Measurements from ENCODE around the gene COL5A2. TPM values are rescaled to one million over a fixed set of nuclear protein-coding genes. Genes with fewer than 3 reads are reported as not detected.

The COL5A2 gene
- total RNA-seq, 2 donors from 2014 or later: 99.4 to 135 TPM

DNA sequence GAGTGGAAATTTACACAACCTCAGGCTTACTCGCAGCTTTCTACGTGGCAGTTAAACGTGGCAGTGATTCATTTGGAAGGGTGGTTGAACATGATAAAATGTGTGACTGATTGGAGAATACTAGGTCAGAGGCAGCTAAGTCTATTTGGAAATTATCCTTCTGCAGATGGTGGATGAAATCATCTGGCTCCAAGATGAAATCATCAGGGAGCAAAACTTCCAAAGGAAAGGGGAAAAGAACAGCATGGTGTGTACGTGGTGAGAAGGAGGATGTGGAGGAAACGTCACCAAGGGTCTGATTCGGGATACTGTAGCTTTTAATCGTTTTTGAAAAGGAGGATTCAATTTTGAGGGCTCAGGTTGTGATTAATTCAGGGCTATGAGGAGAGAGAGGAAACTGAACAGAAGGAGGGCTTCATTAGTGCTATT, 157.5 kb downstream of the COL5A2 start:
- Histone ChIP-seq H3K36me3 (no peaks in the 10 kb centered on the region), H3K27me3 (replicated peaks; ENCODE audit: insufficient read depth) (no peaks in the 10 kb centered on the region), H3K4me3 (no peak overlapping the region), H3K27ac (peak overlapping the region; percentile 67), H3K9me3 (no peaks in the 10 kb centered on the region), H3K4me1 (ENCODE audit: control insufficient read depth in 1 of 2, low read depth in 2 of 2) (peaks cover 28 to 41% of the 10 kb centered on the region in 2 donors)
- DNase-seq (ENCODE audit: low spot score) (no peak), ATAC-seq (ENCODE audit: insufficient number of reproducible peaks, low FRiP score, low read depth) (peak; percentile 48)
- TF ChIP-seq, protein P1, sequence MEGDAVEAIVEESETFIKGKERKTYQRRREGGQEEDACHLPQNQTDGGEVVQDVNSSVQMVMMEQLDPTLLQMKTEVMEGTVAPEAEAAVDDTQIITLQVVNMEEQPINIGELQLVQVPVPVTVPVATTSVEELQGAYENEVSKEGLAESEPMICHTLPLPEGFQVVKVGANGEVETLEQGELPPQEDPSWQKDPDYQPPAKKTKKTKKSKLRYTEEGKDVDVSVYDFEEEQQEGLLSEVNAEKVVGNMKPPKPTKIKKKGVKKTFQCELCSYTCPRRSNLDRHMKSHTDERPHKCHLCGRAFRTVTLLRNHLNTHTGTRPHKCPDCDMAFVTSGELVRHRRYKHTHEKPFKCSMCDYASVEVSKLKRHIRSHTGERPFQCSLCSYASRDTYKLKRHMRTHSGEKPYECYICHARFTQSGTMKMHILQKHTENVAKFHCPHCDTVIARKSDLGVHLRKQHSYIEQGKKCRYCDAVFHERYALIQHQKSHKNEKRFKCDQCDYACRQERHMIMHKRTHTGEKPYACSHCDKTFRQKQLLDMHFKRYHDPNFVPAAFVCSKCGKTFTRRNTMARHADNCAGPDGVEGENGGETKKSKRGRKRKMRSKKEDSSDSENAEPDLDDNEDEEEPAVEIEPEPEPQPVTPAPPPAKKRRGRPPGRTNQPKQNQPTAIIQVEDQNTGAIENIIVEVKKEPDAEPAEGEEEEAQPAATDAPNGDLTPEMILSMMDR (IDR thresholded peaks at IDR 0.05): no peak

GRCh38 chr2:189020179-189020578, 159.4 kb downstream of the COL5A2 start:
- DNase-seq (ENCODE audit: low spot score): no peak
- TF ChIP-seq, protein P1 (IDR thresholded peaks at IDR 0.05): no peak
- no peaks in the 10 kb centered on the region for H3K9me3 ChIP-seq
- no peak for ATAC-seq (ENCODE audit: insufficient number of reproducible peaks, low FRiP score, low read depth)
- no peaks in the 10 kb centered on the region for H3K27me3 ChIP-seq (replicated peaks; ENCODE audit: insufficient read depth)
- H3K27ac ChIP-seq: no peak overlapping the region
- H3K36me3 ChIP-seq: no peaks in the 10 kb centered on the region
- H3K4me3 ChIP-seq: no peak overlapping the region
- H3K4me1 ChIP-seq (ENCODE audit: control insufficient read depth in 1 of 2, low read depth in 2 of 2): peaks cover 24 to 42% of the 10 kb centered on the region in 2 donors

DNA sequence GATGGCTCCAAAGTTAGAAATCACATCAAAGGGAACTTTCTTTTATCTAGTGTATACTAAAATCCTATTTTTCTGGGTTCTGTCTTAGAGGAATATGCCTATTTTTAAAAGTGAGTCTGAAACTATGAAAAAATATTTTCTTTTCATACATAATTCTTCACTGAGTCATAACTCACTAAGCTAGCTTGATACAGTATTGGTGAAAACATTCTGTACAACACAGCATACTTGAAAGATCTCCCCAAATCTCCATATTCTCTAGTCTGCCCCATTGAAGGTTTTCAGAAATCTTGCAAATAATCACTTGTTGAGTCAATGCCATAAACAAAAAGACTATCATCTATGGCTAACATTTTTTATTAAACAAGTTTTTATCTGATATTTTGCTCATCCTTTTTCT, 160.9 kb downstream of the COL5A2 start:
- Histone ChIP-seq H3K27me3 (replicated peaks; ENCODE audit: insufficient read depth) (no peaks in the 10 kb centered on the region), H3K4me3 (no peak overlapping the region), H3K36me3 (no peaks in the 10 kb centered on the region), H3K9me3 (no peaks in the 10 kb centered on the region), H3K4me1 (ENCODE audit: control insufficient read depth in 1 of 2, low read depth in 2 of 2) (peaks cover 27 to 46% of the 10 kb centered on the region in 2 donors), H3K27ac (peak overlapping the region; percentile 61 to 81)
- TF ChIP-seq, protein P1 (IDR thresholded peaks at IDR 0.05): no peak
- DNase-seq (ENCODE audit: low spot score): no peak
- no peak for ATAC-seq (ENCODE audit: insufficient number of reproducible peaks, low FRiP score, low read depth)

DNA sequence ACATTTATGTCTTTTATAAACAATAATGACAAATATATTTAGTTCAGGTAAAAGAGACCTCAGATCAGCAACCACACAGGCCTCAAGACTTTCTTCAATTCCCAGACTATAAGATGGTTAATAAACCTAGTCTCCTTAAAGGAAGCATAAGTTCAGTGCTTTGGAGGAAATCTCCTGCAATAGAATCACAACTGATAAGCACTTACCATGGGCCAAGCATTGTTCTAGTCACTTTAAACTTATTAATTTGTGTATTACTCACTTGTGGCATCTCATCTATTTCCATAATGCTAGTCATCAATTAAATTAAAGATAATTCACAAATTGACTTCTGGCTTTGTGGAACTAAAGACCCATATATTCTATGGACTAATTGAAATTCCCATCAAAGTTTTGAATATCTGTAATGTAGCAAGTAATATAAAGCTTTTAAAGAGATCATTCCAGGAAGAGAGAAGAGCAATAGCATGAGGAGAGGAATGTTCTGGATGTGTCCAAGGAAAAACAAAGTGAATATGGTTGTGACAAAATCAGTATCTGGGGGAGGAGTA, 163.2 kb downstream of the COL5A2 start:
- no peaks in the 10 kb centered on the region for H3K27me3 ChIP-seq (replicated peaks; ENCODE audit: insufficient read depth)
- H3K4me3 ChIP-seq: no peak overlapping the region
- peak overlapping the region; percentile 61 to 81 for H3K27ac ChIP-seq
- H3K4me1 ChIP-seq (ENCODE audit: control insufficient read depth in 1 of 2, low read depth in 2 of 2): peaks cover 27 to 53% of the 10 kb centered on the region in 2 donors
- DNase-seq (ENCODE audit: low spot score) (no peak), ATAC-seq (ENCODE audit: insufficient number of reproducible peaks, low FRiP score, low read depth) (no peak)
- peaks cover 3% of the 10 kb centered on the region for H3K36me3 ChIP-seq
- TF ChIP-seq, protein P1 (IDR thresholded peaks at IDR 0.05): no peak
- H3K9me3 ChIP-seq: no peaks in the 10 kb centered on the region

DNA sequence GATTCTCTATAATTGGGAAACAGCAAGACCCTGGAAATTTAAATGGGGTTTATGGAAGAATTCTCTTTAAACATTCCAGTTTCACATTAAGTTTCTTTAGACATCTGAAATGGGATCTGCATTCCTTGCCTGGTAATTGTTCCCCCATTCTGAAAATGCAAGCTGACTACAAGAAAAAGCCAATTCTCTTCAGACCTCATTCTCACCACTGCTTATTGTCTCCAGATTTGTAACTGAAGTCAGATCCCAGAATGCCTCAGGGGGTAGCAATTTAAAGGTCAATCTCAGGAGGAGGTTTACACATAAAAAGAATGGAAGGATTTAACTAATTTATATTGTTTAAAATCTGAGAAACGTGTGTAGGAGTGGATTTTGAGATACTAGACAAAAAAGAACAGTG, 164.2 kb downstream of the COL5A2 start:
- Histone ChIP-seq H3K9me3 (no peaks in the 10 kb centered on the region), H3K4me3 (no peak overlapping the region), H3K36me3 (peaks cover 12% of the 10 kb centered on the region), H3K27me3 (replicated peaks; ENCODE audit: insufficient read depth) (no peaks in the 10 kb centered on the region), H3K27ac (peak overlapping the region; percentile 53 to 81), H3K4me1 (ENCODE audit: control insufficient read depth in 1 of 2, low read depth in 2 of 2) (peaks cover 27 to 59% of the 10 kb centered on the region in 2 donors)
- TF ChIP-seq, protein P1 (IDR thresholded peaks at IDR 0.05): no peak
- ATAC-seq (ENCODE audit: insufficient number of reproducible peaks, low FRiP score, low read depth) (no peak), DNase-seq (ENCODE audit: low spot score) (no peak)
